ENCODE results near the gene CORO1A. TPM values are rescaled to one million over a fixed set of nuclear protein-coding genes. Genes with fewer than 3 reads are reported as not detected.

Gene CORO1A
- total RNA-seq (1,000 to 10,000 TPM in 2 of 5 donors, 100 to 1,000 TPM in 3; 708 to 1,286 (median 987) TPM), total RNA-seq (177 to 861 (median 476) reads per million in 29 experiments)
- 697 TPM for total RNA-seq (2013)

DNA sequence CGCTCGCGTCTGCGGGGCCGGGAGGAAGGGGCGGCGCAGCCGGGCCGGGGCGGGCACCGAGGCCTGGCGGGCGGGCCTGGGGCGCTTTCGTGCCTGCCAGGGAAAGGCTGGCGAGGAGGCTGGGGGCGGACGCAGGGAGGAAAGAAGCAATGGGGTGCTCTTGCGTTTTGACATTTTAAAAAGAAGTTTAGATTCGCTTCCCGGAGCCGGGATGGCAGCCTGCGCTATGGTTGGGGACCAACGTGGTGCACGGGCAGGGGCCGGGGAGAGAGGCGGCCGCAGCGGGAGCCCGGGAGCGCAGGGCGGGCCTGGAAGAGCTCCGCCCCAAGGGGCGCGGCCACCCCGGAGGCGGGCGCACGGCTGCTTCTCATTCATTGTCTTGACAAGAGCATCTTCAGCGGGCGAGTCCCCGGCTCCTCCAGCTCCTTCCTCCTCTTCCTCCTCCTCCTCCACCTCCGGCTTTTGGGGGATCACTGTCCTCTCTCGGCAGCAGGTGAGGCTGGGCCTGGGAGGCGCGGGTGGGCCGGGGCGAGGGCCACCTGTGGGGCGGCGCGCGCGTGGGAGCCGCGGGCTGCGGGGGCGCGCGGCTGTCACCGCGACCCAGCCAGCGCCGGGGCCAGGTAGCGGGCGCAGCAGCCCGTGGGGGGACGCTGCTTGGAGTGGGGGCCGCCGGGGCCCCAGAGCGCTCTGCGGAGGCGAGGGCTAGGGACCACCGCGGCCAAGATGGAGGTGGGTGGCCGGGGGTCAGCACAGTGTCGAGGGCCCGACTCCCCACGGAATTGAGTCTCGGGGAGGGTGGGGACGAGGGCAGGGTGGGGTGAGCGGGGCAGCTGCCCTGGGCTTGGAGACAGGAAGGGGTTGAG is at the start of gene CORO1A:
Gene CORO1A, plus strand, starts transcription at position 370 of the 863 bp plus-strand sequence. CDS start 1,608 bp downstream, outside the sequence.
- ATAC-seq (replicated peaks in 1 of 4) (peak; percentile 55 to 64 (median 56)), DNase-seq (peak; percentile 57 to 87 (median 74))
- Mint-ChIP-seq H3K27me3 (no peaks in the 10 kb centered on the region), H3K4me3 (peak within 1 kb of the TSS; percentile 94 to 98 (median 97)), H3K36me3 (peaks cover 27% of the 10 kb centered on the region), H3K9me3 (no peaks in the 10 kb centered on the region), H3K27ac (peak within 1 kb of the TSS; percentile 93 to 99), H3K4me1 (peaks cover 31 to 39% (median 39%) of the 10 kb centered on the region in 3 donors)
- H3K4me1 ChIP-seq (ENCODE audit: control insufficient read depth in 1 of 2, extremely low read depth in 1 of 2, insufficient read depth in 2 of 2, low read length in 2 of 2), result peaks cover 24 to 54% of the 10 kb centered on the region in 2 experiments
- H3K27ac ChIP-seq (ENCODE audit: low read length), result peak within 1 kb of the TSS; percentile 93
- no peaks in the 10 kb centered on the region for H3K9me3 ChIP-seq
- H3K36me3 ChIP-seq (ENCODE audit: control insufficient read depth in 2 of 2, extremely low read depth in 1 of 2, insufficient read depth in 1 of 2, low read length in 1 of 2), result peaks cover 12 to 44% of the 10 kb centered on the region in 2 donors
- under 1% methylated on average over 74 of the region's 81 CpGs for WGBS (ENCODE audit: insufficient coverage)
- H3K27me3 ChIP-seq (replicated peaks in 1 of 2; ENCODE audit: control insufficient read depth in 2 of 2, extremely low read depth in 1 of 2, insufficient read depth in 2 of 2, low read length in 1 of 2), result no peaks in the 10 kb centered on the region
- ChIA-PET CTCF (interaction anchor here in 1 of 2 donors (0.5 to 1.6 kb wide), 3 partner anchors 41 to 472 kb away, joined by 4 to 5 read pairs (median 5); partner anchors contain the start of gene TBX6), POLR2A (interaction anchor here in 1 of 2 donors (1.0 kb wide), 1 partner anchor 91 kb away, joined by 3 read pairs; no protein-coding TSS in a partner anchor)
- peak within 1 kb of the TSS; percentile 76 to 98 for H3K4me3 ChIP-seq (ENCODE audit: control insufficient read depth in 1 of 2, extremely low read depth in 1 of 2, low read length in 1 of 2)

DNA sequence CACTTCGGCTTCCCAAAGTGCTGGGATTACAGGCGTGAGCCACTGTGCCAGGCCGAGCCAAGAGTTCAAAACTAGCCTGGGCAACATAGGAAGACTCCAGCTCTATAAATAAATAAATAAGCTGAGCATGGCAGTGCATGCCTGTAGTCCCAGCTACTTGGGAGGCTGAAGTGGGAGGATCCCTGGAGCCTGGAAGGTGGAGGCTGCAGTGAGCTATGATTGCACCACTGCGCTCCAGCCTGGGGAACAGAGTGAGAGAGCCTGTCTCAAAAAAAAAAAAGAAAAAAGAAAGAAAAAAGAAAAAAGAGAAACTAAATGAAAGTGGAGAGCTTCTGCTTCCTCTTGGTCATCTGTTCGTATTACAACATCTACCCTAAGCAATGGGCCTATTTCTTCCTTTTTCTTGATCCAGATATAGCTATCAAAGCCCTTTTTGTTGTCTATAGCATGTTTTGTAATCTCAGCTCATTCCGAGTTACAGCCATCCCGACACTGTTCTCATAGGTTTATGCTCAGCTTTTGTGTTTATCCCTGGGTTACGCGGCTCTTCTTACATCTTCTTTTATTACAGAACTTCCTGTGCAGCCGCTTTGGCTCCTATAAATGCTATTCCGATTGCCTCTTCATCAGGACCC is 46.3 kb upstream of the CORO1A start:
- ChIA-PET POLR2A (interaction anchor here in 1 of 2 donors (0.6 kb wide), 1 partner anchor 16 kb away, joined by 3 read pairs; no protein-coding TSS in a partner anchor), CTCF (interaction anchor here in 1 of 2 donors (1.4 kb wide), 1 partner anchor 45 kb away, joined by 4 read pairs; the partner anchor contains the start of gene TBX6)
- H3K27ac Mint-ChIP-seq, result no peak overlapping the region
- Histone ChIP-seq H3K27me3 (replicated peaks in 1 of 2; ENCODE audit: control insufficient read depth in 2 of 2, extremely low read depth in 1 of 2, insufficient read depth in 2 of 2, low read length in 1 of 2) (no peaks in the 10 kb centered on the region), H3K4me3 (ENCODE audit: control insufficient read depth in 1 of 2, extremely low read depth in 1 of 2, low read length in 1 of 2) (no peak overlapping the region), H3K36me3 (ENCODE audit: control insufficient read depth in 2 of 2, extremely low read depth in 1 of 2, insufficient read depth in 1 of 2, low read length in 1 of 2) (no peaks in the 10 kb centered on the region), H3K4me1 (ENCODE audit: control insufficient read depth in 1 of 2, extremely low read depth in 1 of 2, insufficient read depth in 2 of 2, low read length in 2 of 2) (peaks cover 5 to 18% of the 10 kb centered on the region in 2 experiments), H3K27ac (ENCODE audit: low read length) (no peak overlapping the region), H3K9me3 (no peaks in the 10 kb centered on the region)
- peaks cover 11 to 15% (median 13%) of the 10 kb centered on the region in 3 donors for H3K4me1 Mint-ChIP-seq
- no peaks in the 10 kb centered on the region for H3K36me3 Mint-ChIP-seq
- ATAC-seq (replicated peaks in 1 of 4) (no peak), DNase-seq (no peak)
- no peaks in the 10 kb centered on the region for H3K27me3 Mint-ChIP-seq
- WGBS (ENCODE audit: insufficient coverage), result 100% methylated on average over 3 of the region's 11 CpGs
- H3K9me3 Mint-ChIP-seq, result no peaks in the 10 kb centered on the region
- no peak overlapping the region for H3K4me3 Mint-ChIP-seq

DNA sequence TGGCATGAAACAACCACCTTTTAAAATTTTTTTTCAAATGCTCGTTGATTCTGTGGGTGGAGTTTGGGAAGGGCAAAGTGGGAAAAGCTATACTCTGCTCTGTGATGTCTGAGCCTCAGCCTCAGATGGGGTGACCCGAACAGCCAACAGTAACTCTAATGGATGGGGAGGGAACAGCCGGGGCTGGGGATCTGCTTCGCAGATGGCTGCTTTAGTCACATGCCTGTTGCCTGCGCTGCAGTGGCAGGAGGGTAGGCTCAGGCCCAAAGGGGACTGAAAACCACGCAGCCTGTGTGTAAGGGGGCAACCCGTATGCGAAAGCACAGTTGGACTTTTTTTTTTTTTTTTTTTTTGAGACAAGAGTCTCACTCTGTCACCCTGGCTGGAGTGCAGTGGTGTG is 45.5 kb upstream of the CORO1A start:
- Histone ChIP-seq H3K36me3 (ENCODE audit: control insufficient read depth in 2 of 2, extremely low read depth in 1 of 2, insufficient read depth in 1 of 2, low read length in 1 of 2) (no peaks in the 10 kb centered on the region), H3K9me3 (no peaks in the 10 kb centered on the region), H3K4me3 (ENCODE audit: control insufficient read depth in 1 of 2, extremely low read depth in 1 of 2, low read length in 1 of 2) (no peak overlapping the region), H3K4me1 (ENCODE audit: control insufficient read depth in 1 of 2, extremely low read depth in 1 of 2, insufficient read depth in 2 of 2, low read length in 2 of 2) (peaks cover 5 to 22% of the 10 kb centered on the region in 2 experiments), H3K27ac (ENCODE audit: low read length) (no peak overlapping the region), H3K27me3 (replicated peaks in 1 of 2; ENCODE audit: control insufficient read depth in 2 of 2, extremely low read depth in 1 of 2, insufficient read depth in 2 of 2, low read length in 1 of 2) (no peaks in the 10 kb centered on the region)
- Mint-ChIP-seq H3K4me1 (peaks cover 12 to 19% (median 15%) of the 10 kb centered on the region in 3 donors), H3K36me3 (no peaks in the 10 kb centered on the region), H3K27me3 (no peaks in the 10 kb centered on the region), H3K9me3 (no peaks in the 10 kb centered on the region), H3K4me3 (no peak overlapping the region), H3K27ac (no peak overlapping the region)
- POLR2A ChIA-PET, result interaction anchor here in 1 of 2 donors (0.6 kb wide), 1 partner anchor 15 kb away, joined by 3 read pairs; no protein-coding TSS in a partner anchor
- WGBS (ENCODE audit: insufficient coverage), result 100% methylated on average over 5 of the region's 8 CpGs
- ATAC-seq (replicated peaks in 1 of 4), result no peak
- no peak for DNase-seq
- CTCF ChIA-PET, result interaction anchor here in 1 of 2 donors (0.7 to 1.4 kb wide), 2 partner anchors 18 to 46 kb away, joined by 3 to 4 read pairs; partner anchors contain the start of gene TBX6

DNA sequence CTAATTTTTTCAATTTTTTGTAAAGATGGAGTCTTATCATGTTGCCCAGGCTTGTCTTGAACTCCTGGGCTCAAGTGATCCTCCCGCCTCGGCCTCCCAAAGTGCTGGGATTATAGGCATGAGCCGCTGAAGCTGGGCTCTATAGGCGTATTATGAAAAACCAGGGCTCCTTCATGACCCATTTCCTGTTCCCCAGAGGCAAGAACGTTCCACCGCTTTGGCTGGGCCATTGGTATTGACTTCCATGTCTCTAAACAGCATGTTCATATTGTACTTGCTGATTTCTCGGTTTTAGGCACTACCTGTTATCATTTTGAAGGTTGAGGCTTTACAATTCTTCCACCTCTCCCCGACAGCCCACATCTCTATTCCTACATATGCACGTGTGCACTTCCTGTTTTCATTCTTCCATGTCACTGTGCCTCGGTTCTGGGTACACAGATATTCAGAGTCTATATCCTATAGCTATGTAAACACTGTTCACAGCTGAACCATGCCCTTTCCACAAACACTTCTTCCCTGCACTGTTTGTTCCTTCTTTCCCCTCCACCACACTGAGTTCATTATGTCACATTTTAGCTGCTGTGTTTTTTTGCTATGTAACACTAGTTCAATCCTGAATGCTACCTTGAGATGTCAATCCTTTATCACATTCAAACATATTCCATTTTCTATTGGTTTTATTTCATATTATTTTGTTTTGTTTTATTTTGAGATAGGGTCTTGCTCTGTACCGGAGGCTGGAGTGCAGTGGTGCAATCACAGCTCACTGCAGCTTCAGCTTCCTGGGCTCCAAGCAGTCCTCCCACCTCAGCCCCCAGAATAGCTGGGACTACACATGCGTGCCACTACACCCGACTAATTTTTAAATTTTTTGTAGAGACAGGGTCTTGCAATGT is 43.6 kb upstream of the CORO1A start:
- peak overlapping the region; percentile 36 for H3K27ac ChIP-seq (ENCODE audit: low read length)
- no peaks in the 10 kb centered on the region for H3K27me3 ChIP-seq (replicated peaks in 1 of 2; ENCODE audit: control insufficient read depth in 2 of 2, extremely low read depth in 1 of 2, insufficient read depth in 2 of 2, low read length in 1 of 2)
- ATAC-seq (replicated peaks in 1 of 4), result peak; percentile 52 to 69 (median 58)
- H3K36me3 Mint-ChIP-seq, result no peaks in the 10 kb centered on the region
- H3K4me1 ChIP-seq (ENCODE audit: control insufficient read depth in 1 of 2, extremely low read depth in 1 of 2, insufficient read depth in 2 of 2, low read length in 2 of 2), result peaks cover 9 to 26% of the 10 kb centered on the region in 2 experiments
- no peaks in the 10 kb centered on the region for H3K9me3 ChIP-seq
- no peaks in the 10 kb centered on the region for H3K36me3 ChIP-seq (ENCODE audit: control insufficient read depth in 2 of 2, extremely low read depth in 1 of 2, insufficient read depth in 1 of 2, low read length in 1 of 2)
- DNase-seq, result peak in 3 of 35 experiments; percentile 8 to 26 (median 23)
- H3K4me1 Mint-ChIP-seq, result peaks cover 18 to 26% (median 22%) of the 10 kb centered on the region in 3 donors
- no peaks in the 10 kb centered on the region for H3K27me3 Mint-ChIP-seq
- ChIA-PET CTCF (interaction anchor here in 1 of 2 donors (0.8 kb wide), 1 partner anchor 290 kb away, joined by 3 read pairs; the partner anchor contains the start of gene DCTPP1), POLR2A (interaction anchor here in 1 of 2 donors (0.6 kb wide), 1 partner anchor 45 kb away, joined by 3 read pairs; no protein-coding TSS in a partner anchor)
- H3K9me3 Mint-ChIP-seq, result no peaks in the 10 kb centered on the region
- peak overlapping the region; percentile 79 to 93 for H3K27ac Mint-ChIP-seq
- H3K4me3 Mint-ChIP-seq, result peak overlapping the region in 2 of 3 donors; percentile 28 to 42
- H3K4me3 ChIP-seq (ENCODE audit: control insufficient read depth in 1 of 2, extremely low read depth in 1 of 2, low read length in 1 of 2), result no peak overlapping the region
- WGBS (ENCODE audit: insufficient coverage), result 52% methylated on average over 9 of the region's 13 CpGs

DNA sequence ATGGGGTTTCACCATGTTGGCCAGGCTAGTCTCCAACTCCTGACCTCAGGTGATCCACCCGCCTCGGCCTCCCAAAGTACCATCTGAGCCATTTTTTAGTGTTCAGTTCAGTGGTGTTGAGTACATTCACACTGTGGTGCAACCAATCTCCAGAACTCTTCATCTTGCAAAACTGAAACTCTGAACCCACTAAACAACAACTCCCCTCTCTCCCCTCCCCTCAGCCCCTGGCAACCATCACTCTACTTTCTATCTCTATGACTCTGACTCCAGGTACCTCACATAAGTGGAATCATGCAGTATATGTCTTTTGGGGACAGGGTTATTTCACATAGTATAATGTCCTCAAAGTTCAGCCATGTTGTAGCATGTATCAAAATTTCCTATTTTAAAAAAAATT is 41.7 kb upstream of the CORO1A start:
- POLR2A ChIA-PET, result no interaction called here
- no peaks in the 10 kb centered on the region for H3K9me3 Mint-ChIP-seq

More for the DNA sequence above, 41.7 kb upstream of the CORO1A start:
- WGBS (ENCODE audit: insufficient coverage), result 94% methylated on average over 2 of the region's 2 CpGs
- Mint-ChIP-seq H3K4me3 (no peak overlapping the region), H3K4me1 (peaks cover 18 to 26% (median 24%) of the 10 kb centered on the region in 3 donors), H3K27me3 (no peaks in the 10 kb centered on the region), H3K36me3 (no peaks in the 10 kb centered on the region), H3K27ac (peak overlapping the region in 1 of 2 donors; percentile 58)
- no peak for ATAC-seq (replicated peaks in 1 of 4)
- H3K27me3 ChIP-seq (replicated peaks in 1 of 2; ENCODE audit: control insufficient read depth in 2 of 2, extremely low read depth in 1 of 2, insufficient read depth in 2 of 2, low read length in 1 of 2), result no peaks in the 10 kb centered on the region
- DNase-seq, result no peak
- H3K27ac ChIP-seq (ENCODE audit: low read length), result no peak overlapping the region
- H3K36me3 ChIP-seq (ENCODE audit: control insufficient read depth in 2 of 2, extremely low read depth in 1 of 2, insufficient read depth in 1 of 2, low read length in 1 of 2), result no peaks in the 10 kb centered on the region
- CTCF ChIA-PET, result interaction anchor here in 1 of 2 donors (1.5 kb wide), 1 partner anchor 50 kb away, joined by 3 read pairs; the partner anchor contains the start of gene TBX6
- no peak overlapping the region for H3K4me3 ChIP-seq (ENCODE audit: control insufficient read depth in 1 of 2, extremely low read depth in 1 of 2, low read length in 1 of 2)
- peaks cover 9 to 26% of the 10 kb centered on the region in 2 experiments for H3K4me1 ChIP-seq (ENCODE audit: control insufficient read depth in 1 of 2, extremely low read depth in 1 of 2, insufficient read depth in 2 of 2, low read length in 2 of 2)
- H3K9me3 ChIP-seq, result no peaks in the 10 kb centered on the region

Measured in T-cell (primary cell).